AG08396 (cell line): ENCODE data around the gene SUGP2.
"Not testable (repeated sequence)": the region's sequence is repeated elsewhere in the genome, so short reads cannot be mapped to it uniquely, and the experiment has no call there.

Experiments
- DNase-seq: peaks from one replicate; pipeline ENCODE4 v3.0.0; 2012; ENCODE audit warnings: low spot score, mixed read lengths

SUGP2 gene

GRCh38 chr19:19031891-19032290 lies 1.4 kb downstream of the SUGP2 start:
- no peak for DNase-seq

- no peak for DNase-seq
Observed at GRCh38 chr19:19028526-19028925, 4.8 kb downstream of the SUGP2 start.

GRCh38 chr19:19027228-19027627 lies 6.1 kb downstream of the SUGP2 start:
- DNase-seq, result no peak

GRCh38 chr19:19026299-19026971 lies 6.9 kb downstream of the SUGP2 start:
- DNase-seq, result no peak

GRCh38 chr19:19025861-19026260 lies 7.5 kb downstream of the SUGP2 start:
- DNase-seq, result no peak

- not testable (repeated sequence) for DNase-seq
Observed at GRCh38 chr19:19023376-19023775, 9.9 kb downstream of the SUGP2 start.

- DNase-seq, result no peak
Observed at GRCh38 chr19:19022380-19022961, 10.8 kb downstream of the SUGP2 start.

GRCh38 chr19:19021115-19021514 lies 12.2 kb downstream of the SUGP2 start:
- peak; percentile 65 for DNase-seq

GRCh38 chr19:19010551-19010950 lies 22.8 kb downstream of the SUGP2 start:
- no peak for DNase-seq

GRCh38 chr19:19009951-19010350 lies 23.4 kb downstream of the SUGP2 start:
- DNase-seq, result no peak

GRCh38 chr19:19006213-19006612 lies 27.1 kb downstream of the SUGP2 start:
- no peak for DNase-seq

GRCh38 chr19:19004144-19004543 lies 29.2 kb downstream of the SUGP2 start:
- no peak for DNase-seq

- DNase-seq, result peak; percentile 29
Observed at GRCh38 chr19:18999896-19000620, 33.3 kb downstream of the SUGP2 start.

- no peak for DNase-seq
Observed at GRCh38 chr19:18999016-18999758, 34.1 kb downstream of the SUGP2 start.

- DNase-seq, result no peak
Observed at GRCh38 chr19:18998276-18998675, 35.0 kb downstream of the SUGP2 start.

GRCh38 chr19:18996796-18997394 lies 36.4 kb downstream of the SUGP2 start:
- no peak for DNase-seq

- DNase-seq, result no peak
Observed at GRCh38 chr19:18996351-18996750, 37.0 kb downstream of the SUGP2 start.

GRCh38 chr19:18995804-18996241 lies 37.5 kb downstream of the SUGP2 start:
- DNase-seq, result peak; percentile 94

- DNase-seq, result no peak
Observed at GRCh38 chr19:18993115-18993514, 40.2 kb downstream of the SUGP2 start.

- DNase-seq, result no peak
Observed at GRCh38 chr19:18992696-18993095, 40.6 kb downstream of the SUGP2 start.

GRCh38 chr19:18991468-18991867 lies 41.8 kb downstream of the SUGP2 start:
- DNase-seq, result no peak

- DNase-seq, result no peak
Observed at GRCh38 chr19:18991006-18991405, 42.3 kb downstream of the SUGP2 start.
